Measurements from ENCODE around the gene P2RX1.
A peak's percentile ranks its signal among the peaks of the same experiment; 100 is the strongest.
"Not testable (repeated sequence)": the region's sequence is repeated elsewhere in the genome, so short reads cannot be mapped to it uniquely, and the experiment has no call there.

The P2RX1 gene

GRCh38 chr17:3951420-3951819, 35.2 kb upstream of the P2RX1 start:
- no peak for DNase-seq

- DNase-seq: no peak
Measured at GRCh38 chr17:3951003-3951402, 34.7 kb upstream of the P2RX1 start.

- DNase-seq: no peak
Measured at GRCh38 chr17:3950584-3950983, 34.3 kb upstream of the P2RX1 start.

GRCh38 chr17:3949418-3949817, 33.2 kb upstream of the P2RX1 start:
- DNase-seq: no peak

- not testable (repeated sequence) for DNase-seq
Measured at GRCh38 chr17:3948551-3948950, 32.3 kb upstream of the P2RX1 start.

- DNase-seq: no peak
Measured at GRCh38 chr17:3947318-3947810, 31.1 kb upstream of the P2RX1 start.

GRCh38 chr17:3946711-3947235, 30.5 kb upstream of the P2RX1 start:
- no peak for DNase-seq

GRCh38 chr17:3944485-3945388, 28.5 kb upstream of the P2RX1 start:
- peak; percentile 17 for DNase-seq

GRCh38 chr17:3943240-3943891, 27.1 kb upstream of the P2RX1 start:
- no peak for DNase-seq

- no peak for DNase-seq
Measured at GRCh38 chr17:3940965-3941698, 24.9 kb upstream of the P2RX1 start.

GRCh38 chr17:3937359-3937758, 21.1 kb upstream of the P2RX1 start:
- DNase-seq: no peak

GRCh38 chr17:3935825-3936355, 19.6 kb upstream of the P2RX1 start:
- no peak for DNase-seq

GRCh38 chr17:3935140-3935542, 18.9 kb upstream of the P2RX1 start:
- DNase-seq: no peak

- no peak for DNase-seq
Measured at GRCh38 chr17:3929764-3930163, 13.5 kb upstream of the P2RX1 start.

GRCh38 chr17:3929181-3929580, 12.9 kb upstream of the P2RX1 start:
- DNase-seq: no peak

GRCh38 chr17:3928406-3928805, 12.1 kb upstream of the P2RX1 start:
- no peak for DNase-seq

GRCh38 chr17:3927628-3928340, 11.5 kb upstream of the P2RX1 start:
- DNase-seq: no peak

- no peak for DNase-seq
Measured at GRCh38 chr17:3926860-3927627, 10.8 kb upstream of the P2RX1 start.

GRCh38 chr17:3925684-3926485, 9.6 kb upstream of the P2RX1 start:
- DNase-seq: no peak
